GM18511 (cell line): ENCODE measurements around the gene PREB.
A peak's percentile ranks its signal among the peaks of the same experiment; 100 is the strongest.
"Not testable (repeated sequence)": the region's sequence is repeated elsewhere in the genome, so short reads cannot be mapped to it uniquely, and the experiment has no call there.

Experiments
- ATAC-seq: cut with Tn5 transposase; IDR thresholded peaks from one replicate; pipeline ENCODE4 v1.9.1; 2021; ENCODE audit warnings: mild to moderate bottlenecking, moderate library complexity; ENCODE audit not compliant: unreplicated experiment

Gene PREB

DNA sequence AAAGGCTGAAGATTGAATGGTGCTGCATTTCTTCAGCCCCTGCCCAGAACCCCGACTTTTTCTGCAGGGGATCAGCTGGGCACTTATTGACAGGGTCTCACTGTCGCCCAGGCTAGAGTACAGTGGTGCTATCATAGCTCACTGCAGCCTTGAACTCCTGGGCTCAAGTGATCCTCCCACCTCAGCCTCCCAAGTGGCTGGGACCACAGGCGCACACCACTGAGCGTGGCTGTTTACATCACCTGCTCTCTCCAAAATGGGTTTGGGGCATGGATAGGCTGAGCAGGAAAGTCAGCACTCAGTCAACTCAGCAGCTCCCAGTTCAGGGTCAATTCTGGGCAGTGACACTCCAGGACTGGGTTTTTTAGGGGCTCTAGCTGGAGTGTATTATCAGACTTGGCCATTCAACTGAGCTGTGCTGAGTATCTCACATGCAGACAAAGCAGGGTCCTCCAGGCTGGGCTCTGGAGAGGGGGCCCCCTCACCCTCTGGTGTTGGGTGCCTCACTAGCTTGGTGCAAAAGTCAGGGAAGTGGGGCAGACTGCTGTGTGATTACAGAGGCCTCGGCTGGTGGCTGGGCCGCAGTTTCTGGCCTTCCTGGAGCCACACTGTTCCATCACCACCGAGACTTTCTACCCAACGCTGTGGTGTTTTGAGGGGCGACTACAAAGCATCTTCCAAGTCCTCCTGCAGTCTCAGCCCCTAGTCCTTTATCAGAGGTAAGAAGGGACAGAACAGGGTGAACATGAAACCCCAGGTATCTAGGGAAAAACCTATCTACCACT lies 6.4 kb downstream of the PREB start:
- no peak for ATAC-seq

DNA sequence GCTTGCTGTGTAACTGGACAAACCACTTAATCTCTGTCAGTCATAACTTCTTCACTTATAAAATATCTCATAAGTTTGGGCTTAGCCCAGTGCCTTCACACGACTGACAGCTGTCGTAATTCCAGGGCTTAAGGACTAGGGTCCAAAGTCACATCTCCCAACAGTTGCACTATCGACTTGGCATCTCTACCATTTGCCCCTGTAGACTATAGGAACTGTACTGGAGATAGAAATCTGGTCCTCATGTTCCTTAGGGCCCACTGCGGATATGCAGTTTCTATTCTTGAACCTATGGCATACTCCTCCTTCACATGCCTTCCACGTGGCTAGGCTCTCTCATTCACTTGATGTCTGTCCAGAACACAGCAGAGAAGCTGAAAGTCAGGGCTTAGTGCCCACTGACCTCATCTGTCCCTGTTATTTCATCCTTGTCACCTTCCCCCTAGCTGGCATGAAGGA lies 8.2 kb downstream of the PREB start:
- no peak for ATAC-seq

DNA sequence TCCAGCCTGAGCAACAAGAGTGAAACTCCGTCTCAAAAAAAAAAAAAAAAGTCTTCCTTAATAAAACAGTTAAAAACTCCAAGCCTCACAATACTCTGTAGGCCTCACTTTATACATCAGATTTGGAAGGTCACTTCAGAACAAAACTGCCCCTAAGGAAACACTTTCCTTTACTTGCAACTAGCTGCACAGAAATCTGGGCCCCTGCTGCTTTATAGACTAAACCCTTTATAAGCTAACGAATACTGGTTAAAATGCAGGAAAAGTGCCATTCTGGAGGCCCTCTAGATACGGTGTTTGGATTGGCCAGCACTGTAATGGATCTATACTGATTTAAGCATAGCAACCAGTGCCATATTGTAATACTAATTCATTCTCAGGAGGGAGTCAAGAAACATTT lies 9.3 kb downstream of the PREB start:
- ATAC-seq = no peak

DNA sequence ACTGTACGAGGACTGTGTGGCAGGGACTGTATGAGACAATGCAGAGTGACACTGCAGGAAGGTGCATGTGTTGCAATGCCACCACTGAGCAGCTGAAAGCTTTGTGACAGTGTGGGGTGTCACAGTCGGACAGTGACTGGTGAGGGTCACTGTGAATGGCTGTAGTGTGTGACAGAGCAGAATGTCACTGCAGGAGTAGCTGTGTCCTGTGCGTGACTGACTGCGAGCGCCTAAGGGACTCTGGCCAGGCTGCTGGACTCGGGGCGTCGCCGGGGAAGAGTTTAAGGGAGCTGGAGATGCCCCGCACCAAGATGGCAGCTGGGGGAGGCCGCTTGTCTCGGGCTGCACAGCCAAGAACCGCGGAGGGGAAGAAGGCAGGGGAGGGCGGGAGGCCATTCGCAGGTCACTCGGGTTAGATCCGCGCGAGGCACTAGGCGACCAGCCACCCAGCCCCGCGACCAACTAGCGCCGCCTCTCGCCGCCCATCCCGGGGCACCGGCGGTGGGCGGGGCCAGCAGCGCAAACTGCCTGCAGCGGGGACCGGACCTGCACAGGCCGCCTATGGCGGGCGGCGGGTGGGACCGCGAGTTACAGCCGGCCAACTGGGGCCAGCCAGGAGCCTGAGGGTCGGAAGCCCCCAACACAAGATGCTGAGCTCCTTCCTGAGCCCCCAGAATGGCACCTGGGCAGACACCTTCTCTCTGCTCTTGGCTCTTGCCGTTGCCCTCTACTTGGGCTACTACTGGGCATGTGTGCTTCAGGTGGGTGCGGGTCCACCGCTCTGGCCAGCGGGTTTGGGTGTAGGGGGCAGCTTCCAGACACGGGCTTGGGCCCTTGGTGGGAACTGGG lies 10.9 kb downstream of the PREB start, which contains the start of gene ABHD1:
Gene ABHD1 (plus strand): TSS at position 514 of the 849 bp plus-strand sequence. CDS start 134 bp downstream, at position 648.
- ATAC-seq = peak; percentile 54

DNA sequence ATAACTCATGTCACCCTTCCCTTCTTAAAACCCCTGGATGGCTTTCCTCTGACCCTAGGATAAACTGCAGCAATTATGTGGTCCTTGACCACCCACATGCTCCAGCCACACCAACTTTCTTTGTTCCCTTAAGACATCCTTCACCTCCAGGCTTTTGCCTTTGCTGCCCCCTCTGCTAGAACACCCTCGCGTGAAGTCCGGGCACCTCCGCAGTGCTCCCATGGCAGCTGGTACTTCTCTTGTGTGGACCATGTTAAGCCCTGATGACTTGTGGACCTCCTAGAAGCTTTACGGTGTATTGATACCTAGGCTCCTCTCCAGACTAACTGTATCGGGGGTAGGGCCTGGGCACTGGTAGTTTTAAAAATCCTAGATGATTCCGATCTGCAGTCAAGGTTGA lies 11.6 kb downstream of the PREB start:
- no peak for ATAC-seq

DNA sequence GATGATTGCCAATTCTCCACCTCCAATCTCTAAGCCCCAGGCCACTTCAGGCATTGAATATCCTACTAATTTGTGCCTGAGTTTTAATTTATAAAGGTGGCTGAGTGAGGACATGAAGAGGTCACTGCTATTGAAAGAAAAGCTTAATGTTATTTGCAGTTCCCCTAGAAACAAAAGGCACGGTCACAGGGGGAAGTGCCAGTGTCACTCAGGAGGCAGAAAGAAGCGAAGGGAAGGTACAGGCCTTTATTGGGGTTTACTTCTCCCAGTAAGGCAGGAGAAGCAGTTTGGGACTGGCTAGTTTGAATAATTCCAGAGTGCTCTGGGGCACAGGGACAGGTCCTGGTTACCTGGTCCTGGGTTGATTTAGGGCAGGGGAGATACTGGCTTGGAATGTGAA lies 12.5 kb downstream of the PREB start:
- ATAC-seq = no peak

DNA sequence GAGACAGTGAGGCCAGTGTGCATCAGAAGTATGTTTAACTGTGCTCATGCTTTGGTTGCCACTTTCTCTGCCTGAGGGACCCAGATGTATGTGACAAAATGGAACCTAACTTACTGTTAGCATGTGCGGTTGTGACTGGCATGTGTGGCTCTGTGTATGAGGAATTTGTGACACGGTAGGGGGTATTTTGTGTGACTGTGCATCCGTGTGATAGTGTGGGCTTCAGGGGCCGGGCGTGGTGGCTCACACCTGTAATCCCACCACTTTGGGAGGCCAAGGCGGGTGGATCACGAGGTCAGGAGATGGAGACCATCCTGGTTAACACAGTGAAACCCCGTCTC lies 15.1 kb downstream of the PREB start:
- not testable (repeated sequence) for ATAC-seq

DNA sequence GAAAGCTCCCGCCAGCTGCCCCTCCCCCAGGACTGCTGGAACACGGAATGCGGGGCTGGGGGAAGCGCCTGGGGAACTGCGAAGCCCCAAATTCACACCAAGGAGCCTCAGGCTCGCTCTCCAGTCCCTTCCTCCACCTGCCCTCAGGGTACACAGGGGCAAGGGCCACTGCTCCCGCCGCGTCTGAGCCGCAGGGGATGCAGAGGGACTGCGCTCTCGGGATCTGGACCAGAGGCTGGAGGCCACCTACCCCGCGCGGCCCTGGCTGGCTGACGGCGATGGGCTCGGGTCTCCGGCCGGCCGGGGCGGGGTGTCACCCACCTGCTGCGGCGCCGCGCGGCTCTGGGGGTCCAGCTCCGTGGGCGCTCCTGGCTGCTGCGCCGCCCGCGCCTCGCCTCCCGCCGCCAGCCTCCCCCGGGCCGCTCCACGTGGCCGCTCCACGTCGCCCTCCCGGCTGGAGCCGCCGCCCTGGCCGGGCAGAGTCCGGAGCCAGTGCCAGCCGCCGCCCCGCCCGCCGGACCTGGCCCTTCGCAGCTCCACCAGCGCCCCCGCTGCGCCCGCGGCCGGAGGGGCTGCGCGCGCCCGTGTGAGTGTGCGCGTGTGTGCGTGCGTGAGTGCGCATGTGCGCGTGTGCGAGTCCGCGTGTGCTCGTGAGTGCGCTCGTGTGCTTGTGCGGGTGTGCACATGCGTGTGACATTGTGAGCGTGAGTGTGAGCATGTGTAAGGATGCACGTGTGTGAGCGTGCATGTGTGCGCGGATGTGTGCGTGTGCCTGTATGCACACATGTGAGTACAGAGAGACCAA lies 15.7 kb downstream of the PREB start, which contains the start of gene CGREF1:
Gene CGREF1 (minus strand): TSS at position 604 of the 805 bp plus-strand sequence. CDS start 14,762 bp downstream, outside the sequence.
- no peak for ATAC-seq

DNA sequence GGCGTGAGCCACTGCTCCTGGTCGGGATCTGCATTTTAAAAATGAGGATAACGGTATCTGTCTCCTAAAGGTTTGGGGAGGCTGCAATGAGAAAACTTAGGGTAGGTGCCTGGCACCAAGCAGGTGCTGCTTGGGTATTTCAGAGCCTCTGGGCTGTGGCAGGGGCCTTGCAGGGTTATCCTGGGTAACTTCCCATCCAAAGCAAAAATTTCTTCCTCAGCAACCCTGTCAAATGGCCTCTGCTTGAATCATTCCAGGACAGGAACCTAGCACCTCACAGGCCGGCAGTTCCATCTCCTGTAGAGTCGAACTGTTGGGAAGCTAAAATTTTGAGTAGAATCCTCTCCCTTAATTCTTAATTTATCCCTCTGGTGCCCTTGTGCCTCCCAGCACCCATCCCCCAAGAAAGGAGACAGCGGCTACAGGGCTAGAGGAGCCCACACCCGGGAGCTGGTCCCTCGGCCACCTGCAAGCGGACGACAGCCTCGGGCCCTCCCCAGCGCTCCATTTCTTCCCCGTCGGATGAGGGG lies 16.4 kb downstream of the PREB start:
- no peak for ATAC-seq

DNA sequence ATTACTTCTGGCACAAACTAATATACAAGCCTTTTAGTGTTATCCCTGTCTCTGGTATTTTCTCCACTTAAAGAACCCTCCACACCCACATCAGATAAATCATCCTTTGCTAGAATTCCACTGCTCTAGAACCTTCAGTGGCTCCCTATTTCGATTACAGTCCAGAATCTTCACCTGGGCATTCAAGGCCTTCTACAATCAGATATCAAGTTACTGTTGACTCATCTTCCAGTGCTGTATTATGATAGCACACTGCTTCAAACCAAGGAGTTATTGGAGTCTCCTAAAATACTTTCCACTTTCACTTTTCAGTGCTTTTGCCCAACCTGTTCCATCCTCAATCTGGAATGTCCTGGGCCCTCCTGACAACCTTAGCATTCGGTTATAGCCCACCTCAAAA lies 18.9 kb downstream of the PREB start:
- no peak for ATAC-seq

DNA sequence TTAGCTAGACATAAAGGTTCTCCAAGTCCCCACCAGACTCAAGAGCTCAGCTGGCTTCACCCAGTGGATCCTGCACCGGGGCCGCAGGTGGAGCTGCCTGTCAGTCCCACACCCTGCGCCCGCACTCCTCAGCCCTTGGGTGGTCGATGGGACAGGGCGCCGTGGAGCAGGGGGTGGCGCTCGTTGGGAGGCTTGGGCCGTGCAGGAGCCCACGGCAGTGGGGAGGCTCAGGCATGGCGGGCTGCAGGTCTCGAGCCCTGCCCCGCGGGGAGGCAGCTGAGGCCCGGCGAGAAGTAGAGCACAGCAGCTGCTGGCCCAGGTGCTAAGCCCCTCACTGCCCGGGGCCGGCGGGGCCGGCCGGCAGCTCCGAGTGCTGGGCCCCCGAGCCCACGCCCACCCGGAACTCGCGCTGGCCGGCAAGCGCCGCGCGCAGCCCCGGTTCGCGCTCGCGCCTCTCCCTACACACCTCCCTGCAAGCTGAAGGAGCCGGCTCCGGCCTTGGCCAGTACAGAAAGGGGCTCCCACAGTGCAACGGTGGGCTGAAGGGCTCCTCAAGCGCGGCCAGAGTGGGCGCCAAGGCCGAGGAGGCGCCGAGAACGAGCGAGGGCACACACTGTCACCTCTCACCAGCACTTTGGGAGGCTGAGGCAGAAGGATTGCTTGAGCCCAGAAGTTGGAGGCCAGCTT lies 22.9 kb downstream of the PREB start:
- not testable (repeated sequence) for ATAC-seq

DNA sequence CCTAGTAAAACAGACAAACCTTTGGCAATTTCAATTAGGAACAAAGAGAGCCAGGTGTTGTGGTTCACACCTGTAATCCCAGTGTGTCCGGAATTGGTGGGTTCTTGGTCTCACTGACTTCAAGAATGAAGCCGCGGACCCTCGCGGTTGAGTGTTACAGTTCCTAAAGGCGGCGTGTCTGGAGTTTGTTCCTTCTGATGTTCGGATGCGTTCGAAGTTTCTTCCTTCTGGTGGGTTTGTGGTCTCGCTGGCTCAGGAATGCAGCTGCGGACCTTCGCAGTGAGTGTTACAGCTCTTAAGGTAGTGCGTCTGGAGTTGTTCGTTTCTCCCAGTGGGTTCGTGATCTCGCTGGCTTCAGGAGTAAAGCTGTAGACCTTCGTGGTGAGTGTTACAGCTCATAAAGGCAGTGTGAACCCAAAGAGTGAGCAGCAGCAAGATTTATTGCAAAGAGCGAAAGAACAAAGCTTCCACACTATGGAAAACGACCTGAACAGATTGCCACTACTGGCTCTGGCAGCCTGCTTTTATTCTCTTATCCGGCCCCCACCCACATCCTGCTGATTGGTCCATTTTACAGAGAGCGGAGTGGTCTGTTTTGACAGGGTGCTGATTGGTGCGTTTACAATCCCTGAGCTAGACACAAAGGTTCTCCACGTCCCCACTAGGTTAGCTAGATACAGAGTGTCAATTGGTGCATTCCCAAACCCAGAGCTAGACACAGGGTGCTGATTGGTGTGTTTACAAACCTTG lies 23.7 kb downstream of the PREB start:
- ATAC-seq = not testable (repeated sequence)

DNA sequence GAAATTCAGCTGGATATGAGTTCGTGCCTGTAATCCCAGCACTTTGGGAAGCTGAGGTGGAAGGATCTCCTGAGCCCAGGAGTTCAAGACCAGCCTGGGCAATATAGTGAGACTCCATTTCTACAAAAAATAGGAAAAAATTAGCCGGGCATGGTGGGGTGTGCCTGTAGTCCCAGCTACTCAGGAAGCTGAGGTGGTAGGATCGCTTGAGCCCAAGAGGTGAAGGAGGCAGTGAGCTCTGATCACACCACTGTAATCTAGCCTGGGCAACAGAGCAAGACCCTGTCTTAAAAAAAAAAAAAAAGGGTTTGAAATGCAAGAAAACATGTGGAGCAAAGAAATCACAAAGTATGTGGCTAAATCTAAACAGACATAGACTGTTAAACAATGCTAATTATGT lies 25.4 kb downstream of the PREB start:
- ATAC-seq = no peak

DNA sequence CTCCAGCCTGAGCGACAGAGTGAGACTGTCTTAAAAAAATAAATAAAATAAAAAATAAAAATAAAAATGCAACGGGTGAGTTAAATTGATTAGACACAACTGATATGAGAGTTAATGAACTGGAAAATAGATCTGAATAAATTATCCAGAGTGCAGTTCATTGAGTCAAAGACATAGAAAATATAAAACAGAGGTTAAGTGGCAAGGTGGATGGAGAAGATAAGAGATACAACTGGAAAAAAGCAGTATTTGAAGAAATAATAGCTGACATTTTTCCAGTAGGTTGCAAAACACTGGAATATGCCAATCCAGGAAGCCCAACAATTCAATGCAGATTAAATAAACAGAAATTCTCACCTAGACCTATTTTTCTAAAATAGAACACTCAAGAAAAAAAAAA lies 26.2 kb downstream of the PREB start:
- no peak for ATAC-seq

DNA sequence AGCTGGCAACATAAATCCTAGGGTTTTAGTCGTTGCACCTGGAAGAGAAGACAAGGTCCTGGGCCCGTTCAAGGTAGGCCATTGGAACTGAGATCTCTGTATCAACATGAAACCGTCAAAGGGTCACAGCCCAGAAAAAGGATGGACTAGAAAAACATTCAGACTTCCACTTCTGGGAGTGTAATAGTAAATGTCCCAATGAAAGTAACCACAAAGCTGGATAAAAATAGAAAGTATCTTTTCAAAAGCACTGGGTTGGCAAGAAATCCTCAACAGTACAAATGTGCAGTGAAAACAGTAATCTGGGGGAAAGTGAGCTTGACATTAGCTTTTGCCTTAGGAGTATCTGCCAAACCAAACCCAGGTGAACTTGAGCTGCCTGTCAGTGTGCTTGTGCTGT lies 28.5 kb downstream of the PREB start:
- ATAC-seq = no peak

DNA sequence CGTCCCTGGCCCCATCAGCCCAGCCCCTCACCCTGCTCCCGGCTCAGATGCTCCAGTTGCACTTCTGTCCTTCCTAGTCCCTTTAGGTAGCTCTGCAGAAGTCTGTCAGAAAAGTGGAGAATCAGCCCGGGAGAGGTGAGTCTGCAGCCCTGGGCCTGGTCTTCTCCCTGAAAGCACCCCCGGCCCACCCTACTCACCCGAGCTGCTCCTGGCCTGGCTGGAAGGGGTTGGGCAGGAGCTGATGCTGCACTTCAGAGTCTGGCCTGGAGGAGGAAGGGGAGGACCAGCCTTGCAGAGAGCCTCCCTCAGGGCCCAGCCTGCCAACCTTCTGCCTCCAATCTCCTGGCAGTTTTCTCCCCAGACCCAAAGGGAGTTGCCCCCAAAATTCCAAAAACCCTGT lies 32.1 kb downstream of the PREB start:
- no peak for ATAC-seq

DNA sequence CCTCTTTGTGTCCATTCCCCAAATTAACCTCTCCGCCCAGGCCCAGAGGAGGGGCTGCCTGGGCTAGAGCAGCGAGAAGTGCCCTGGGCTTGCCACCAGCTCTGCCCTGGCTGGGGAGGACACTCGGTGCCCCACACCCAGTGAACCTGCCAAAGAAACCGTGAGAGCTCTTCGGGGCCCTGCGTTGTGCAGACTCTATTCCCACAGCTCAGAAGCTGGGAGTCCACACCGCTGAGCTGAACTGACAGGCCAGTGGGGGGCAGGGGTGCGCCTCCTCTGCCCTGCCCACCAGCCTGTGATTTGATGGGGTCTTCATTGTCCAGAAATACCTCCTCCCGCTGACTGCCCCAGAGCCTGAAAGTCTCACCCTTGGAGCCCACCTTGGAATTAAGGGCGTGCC lies 34.4 kb downstream of the PREB start:
- no peak for ATAC-seq

DNA sequence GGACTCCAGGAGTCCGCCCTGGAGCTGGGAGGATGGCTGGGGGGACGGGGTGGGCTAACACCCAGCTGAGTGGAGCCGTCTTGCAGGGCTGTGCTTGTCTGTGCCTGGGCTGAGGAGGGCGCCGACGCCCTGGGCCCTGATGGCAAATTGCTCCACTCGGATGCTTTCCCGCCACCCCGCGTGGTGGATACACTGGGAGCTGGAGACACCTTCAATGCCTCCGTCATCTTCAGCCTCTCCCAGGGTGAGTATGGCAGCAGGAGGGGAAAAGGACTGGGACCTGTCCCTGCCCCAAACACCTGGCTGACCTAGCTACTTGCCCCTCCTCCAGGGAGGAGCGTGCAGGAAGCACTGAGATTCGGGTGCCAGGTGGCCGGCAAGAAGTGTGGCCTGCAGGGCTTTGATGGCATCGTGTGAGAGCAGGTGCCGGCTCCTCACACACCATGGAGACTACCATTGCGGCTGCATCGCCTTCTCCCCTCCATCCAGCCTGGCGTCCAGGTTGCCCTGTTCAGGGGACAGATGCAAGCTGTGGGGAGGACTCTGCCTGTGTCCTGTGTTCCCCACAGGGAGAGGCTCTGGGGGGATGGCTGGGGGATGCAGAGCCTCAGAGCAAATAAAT lies 35.0 kb downstream of the PREB start:
- ATAC-seq = no peak

DNA sequence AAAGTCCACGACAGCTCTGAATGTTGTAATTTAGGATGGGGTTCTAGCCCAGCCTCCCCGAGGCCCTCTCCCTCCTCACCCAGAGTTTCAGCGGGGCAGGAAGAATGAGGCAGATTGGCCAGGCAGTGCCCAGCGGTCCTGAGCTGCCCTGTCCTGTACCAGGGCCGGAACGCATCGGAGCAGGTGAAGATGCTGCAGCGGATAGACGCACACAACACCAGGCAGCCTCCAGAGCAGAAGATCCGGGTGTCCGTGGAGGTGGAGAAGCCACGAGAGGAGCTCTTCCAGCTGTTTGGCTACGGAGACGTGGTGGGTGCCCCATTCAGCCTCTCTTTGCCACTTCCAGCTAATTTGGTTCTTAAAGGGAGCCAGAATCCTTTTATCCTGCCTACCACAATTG lies 37.1 kb downstream of the PREB start:
- no peak for ATAC-seq
